Left renal cortex interstitium (tissue), 4 donors: ENCODE measurements around the gene CAT. TPM values are rescaled to one million over a fixed set of nuclear protein-coding genes. Genes with fewer than 3 reads are reported as not detected.

ENCODE experiments used
- DNase-seq, 4 donors: peaks; one replicate each; pipeline ENCODE4 v3.0.0-alpha.2; 2013; ENCODE audit warnings: low read depth in 4 of 4, low spot score in 2 of 4, missing footprints in 1 of 4
- polyA plus RNA-seq, 4 donors: library from polyadenylated mRNA; unstranded; fragments of 120-200 nt; gene quantifications; one replicate each; pipeline ENCODE4 v1.2.1, GENCODE V29; 2013; ENCODE audit not compliant: insufficient read length in 4 of 4

CAT gene
- polyA plus RNA-seq, 4 donors: 155 to 187 (median 164) TPM

- DNase-seq: no peak
Observed at GRCh38 chr11:34457607-34458006, 18.9 kb downstream of the CAT start.

- DNase-seq: no peak
Observed at GRCh38 chr11:34458525-34458924, 19.8 kb downstream of the CAT start.

GRCh38 chr11:34459507-34460162 lies 20.9 kb downstream of the CAT start:
- DNase-seq: no peak

- no peak for DNase-seq
Observed at GRCh38 chr11:34460278-34460677, 21.5 kb downstream of the CAT start.

- DNase-seq: no peak
Observed at GRCh38 chr11:34461215-34461614, 22.5 kb downstream of the CAT start.

GRCh38 chr11:34464591-34465051 lies 25.9 kb downstream of the CAT start:
- no peak for DNase-seq

GRCh38 chr11:34466802-34467488 lies 28.2 kb downstream of the CAT start:
- no peak for DNase-seq

- DNase-seq: no peak
Observed at GRCh38 chr11:34468209-34468841, 29.6 kb downstream of the CAT start.

- no peak for DNase-seq
Observed at GRCh38 chr11:34473603-34474169, 35.0 kb downstream of the CAT start.

- no peak for DNase-seq
Observed at GRCh38 chr11:34475656-34476055, 36.9 kb downstream of the CAT start.

GRCh38 chr11:34476849-34477248 lies 38.1 kb downstream of the CAT start:
- no peak for DNase-seq

- DNase-seq: no peak
Observed at GRCh38 chr11:34478845-34479663, 40.3 kb downstream of the CAT start.

- no peak for DNase-seq
Observed at GRCh38 chr11:34480314-34480713, 41.6 kb downstream of the CAT start.

GRCh38 chr11:34481307-34481706 lies 42.6 kb downstream of the CAT start:
- DNase-seq: no peak

- no peak for DNase-seq
Observed at GRCh38 chr11:34483106-34483874, 44.6 kb downstream of the CAT start.

- DNase-seq: no peak
Observed at GRCh38 chr11:34487430-34487829, 48.7 kb downstream of the CAT start.

GRCh38 chr11:34488855-34489557 lies 50.3 kb downstream of the CAT start:
- no peak for DNase-seq

- no peak for DNase-seq
Observed at GRCh38 chr11:34490304-34490703, 51.6 kb downstream of the CAT start.

GRCh38 chr11:34492806-34493414 lies 54.2 kb downstream of the CAT start:
- peak in 2 of 4 donors; percentile 32 to 57 for DNase-seq
